ENCODE measurements around the gene LPIN3. TPM values are rescaled to one million over a fixed set of nuclear protein-coding genes. Genes with fewer than 3 reads are reported as not detected.

Gene LPIN3
- total RNA-seq, 2 donors from 2014 or later, result 2.5 to 2.6 TPM

- H3K4me1 Mint-ChIP-seq (ENCODE audit: low read depth), result peaks cover 8% of the 10 kb centered on the region
- peaks cover 0 to 1% of the 10 kb centered on the region in 2 donors for H3K36me3 Mint-ChIP-seq (ENCODE audit: insufficient read depth in 2 of 2)
- no peak for ATAC-seq (replicated peaks in 1 of 2)
- H3K27ac Mint-ChIP-seq, result no peak overlapping the region
- H3K4me3 Mint-ChIP-seq, result no peak overlapping the region
- no peak for DNase-seq
- no peaks in the 10 kb centered on the region for H3K9me3 Mint-ChIP-seq
- H3K27me3 Mint-ChIP-seq (ENCODE audit: low read depth), result no peaks in the 10 kb centered on the region
These were observed 66.3 kb downstream of the LPIN3 start for GRCh38 chr20:41406896-41407444.

- no peak for DNase-seq
- H3K4me1 Mint-ChIP-seq (ENCODE audit: low read depth), result peaks cover 8% of the 10 kb centered on the region
- peak overlapping the region; percentile 31 for H3K27ac Mint-ChIP-seq
- H3K4me3 Mint-ChIP-seq, result no peak overlapping the region
- no peaks in the 10 kb centered on the region for H3K9me3 Mint-ChIP-seq
- peak in 1 of 2 donors; percentile 32 for ATAC-seq (replicated peaks in 1 of 2)
- H3K27me3 Mint-ChIP-seq (ENCODE audit: low read depth), result no peaks in the 10 kb centered on the region
- peaks cover 1 to 2% of the 10 kb centered on the region in 2 donors for H3K36me3 Mint-ChIP-seq (ENCODE audit: insufficient read depth in 2 of 2)
These were observed 67.0 kb downstream of the LPIN3 start for GRCh38 chr20:41407607-41408006.

- Mint-ChIP-seq H3K27ac (no peak overlapping the region), H3K4me1 (ENCODE audit: low read depth) (peaks cover 8% of the 10 kb centered on the region), H3K36me3 (ENCODE audit: insufficient read depth in 2 of 2) (peaks cover 1 to 2% of the 10 kb centered on the region in 2 donors), H3K27me3 (ENCODE audit: low read depth) (no peaks in the 10 kb centered on the region), H3K4me3 (no peak overlapping the region), H3K9me3 (no peaks in the 10 kb centered on the region)
- ATAC-seq (replicated peaks in 1 of 2), result peak; percentile 56 to 69
- peak; percentile 8 to 14 for DNase-seq
These were observed 67.7 kb downstream of the LPIN3 start for GRCh38 chr20:41408156-41408794.

GRCh38 chr20:41408986-41409385, 68.4 kb downstream of the LPIN3 start:
- H3K27me3 Mint-ChIP-seq (ENCODE audit: low read depth), result no peaks in the 10 kb centered on the region
- no peaks in the 10 kb centered on the region for H3K9me3 Mint-ChIP-seq
- H3K36me3 Mint-ChIP-seq (ENCODE audit: insufficient read depth in 2 of 2), result peaks cover 4% of the 10 kb centered on the region in 2 donors
- no peak for ATAC-seq (replicated peaks in 1 of 2)
- H3K4me1 Mint-ChIP-seq (ENCODE audit: low read depth), result peaks cover 8% of the 10 kb centered on the region
- no peak overlapping the region for H3K4me3 Mint-ChIP-seq
- no peak for DNase-seq
- no peak overlapping the region for H3K27ac Mint-ChIP-seq

Other genes with a start within 250 kb of the LPIN3 start
- 100 to 1,000 TPM; 177 to 221 TPM for gene PLCG1, start 203.3 kb upstream of the LPIN3 start, total RNA-seq
- 10 to 100 TPM; 10.2 to 11.5 TPM for gene ZHX3, start 23.1 kb upstream of the LPIN3 start, total RNA-seq
- gene EMILIN3, start 26.0 kb downstream of the LPIN3 start, total RNA-seq, result not detected

Data from activated T-cell treated with anti-CD3 and anti-CD28 coated beads, Interleukin-2, amount 50 U/mL, for 72 hours (primary cell).